ENCODE results near the gene MPPED2.

DNA sequence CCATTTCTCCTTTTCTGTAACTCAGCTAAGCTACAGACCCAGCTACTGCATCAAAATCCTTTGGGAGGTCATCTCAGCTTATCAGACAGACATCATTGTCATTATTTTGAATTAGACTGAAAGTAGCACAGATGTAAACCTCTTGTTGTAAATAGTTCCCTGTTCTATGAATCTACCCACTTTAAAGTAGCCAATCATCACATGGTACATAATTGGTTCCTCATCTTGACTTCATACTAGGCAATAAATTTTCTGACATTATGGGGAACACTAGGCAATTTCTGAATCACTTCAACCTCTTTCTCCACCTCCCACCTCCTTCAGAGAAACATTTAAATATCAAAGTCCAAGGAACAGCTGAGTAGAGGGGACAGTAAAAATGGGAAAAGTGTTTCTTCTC is 47.9 kb downstream of the MPPED2 start:
- TF ChIP-seq, protein P1, sequence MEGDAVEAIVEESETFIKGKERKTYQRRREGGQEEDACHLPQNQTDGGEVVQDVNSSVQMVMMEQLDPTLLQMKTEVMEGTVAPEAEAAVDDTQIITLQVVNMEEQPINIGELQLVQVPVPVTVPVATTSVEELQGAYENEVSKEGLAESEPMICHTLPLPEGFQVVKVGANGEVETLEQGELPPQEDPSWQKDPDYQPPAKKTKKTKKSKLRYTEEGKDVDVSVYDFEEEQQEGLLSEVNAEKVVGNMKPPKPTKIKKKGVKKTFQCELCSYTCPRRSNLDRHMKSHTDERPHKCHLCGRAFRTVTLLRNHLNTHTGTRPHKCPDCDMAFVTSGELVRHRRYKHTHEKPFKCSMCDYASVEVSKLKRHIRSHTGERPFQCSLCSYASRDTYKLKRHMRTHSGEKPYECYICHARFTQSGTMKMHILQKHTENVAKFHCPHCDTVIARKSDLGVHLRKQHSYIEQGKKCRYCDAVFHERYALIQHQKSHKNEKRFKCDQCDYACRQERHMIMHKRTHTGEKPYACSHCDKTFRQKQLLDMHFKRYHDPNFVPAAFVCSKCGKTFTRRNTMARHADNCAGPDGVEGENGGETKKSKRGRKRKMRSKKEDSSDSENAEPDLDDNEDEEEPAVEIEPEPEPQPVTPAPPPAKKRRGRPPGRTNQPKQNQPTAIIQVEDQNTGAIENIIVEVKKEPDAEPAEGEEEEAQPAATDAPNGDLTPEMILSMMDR (IDR thresholded peaks at IDR 0.05): no peak
- TF ChIP-seq POLR2A (IDR thresholded peaks at IDR 0.05): no peak
